Hepatocyte (in vitro differentiated cells): ENCODE data around the gene RIPOR1. TPM values are rescaled to one million over a fixed set of nuclear protein-coding genes. Genes with fewer than 3 reads are reported as not detected.

Source experiments
- DNase-seq: peaks from one replicate; pipeline ENCODE4 v3.0.0-alpha.2; 2016; ENCODE audit warnings: low spot score
- H2AFZ ChIP-seq: fragments of 200-600 bp; sonication (generic); 2 replicates; pipeline ENCODE4 v1.6.0; 2016; ENCODE audit warnings: antibody characterized with exemption, mild to moderate bottlenecking
- H3K27ac ChIP-seq: fragments of 200-600 bp; sonication (generic); 2 replicates; pipeline ENCODE4 v1.5.1; 2016; ENCODE audit warnings: mild to moderate bottlenecking
- H3K27me3 ChIP-seq: fragments of 200-600 bp; sonication (generic); 2 replicates; pipeline ENCODE4 v1.6.1; 2016
- H3K36me3 ChIP-seq: fragments of 200-600 bp; sonication (generic); replicated peaks from 2 replicates; pipeline ENCODE4 v1.5.1; 2016; ENCODE audit warnings: low read depth; ENCODE audit not compliant: insufficient read depth
- H3K4me1 ChIP-seq: fragments of 200-600 bp; sonication (generic); 2 replicates; pipeline ENCODE4 v1.5.1; 2016; ENCODE audit warnings: mild to moderate bottlenecking, moderate library complexity; ENCODE audit not compliant: insufficient read depth
- H3K4me2 ChIP-seq: fragments of 200-600 bp; sonication (generic); 2 replicates; pipeline ENCODE4 v1.6.0; 2016
- H3K4me3 ChIP-seq: fragments of 200-600 bp; sonication (generic); 2 replicates; pipeline ENCODE4 v1.5.1; 2016; ENCODE audit warnings: mild to moderate bottlenecking
- H3K79me2 ChIP-seq: fragments of 200-600 bp; sonication (generic); 2 replicates; pipeline ENCODE4 v1.6.0; 2017; ENCODE audit warnings: mild to moderate bottlenecking
- H3K9me2 ChIP-seq: fragments of 200-600 bp; sonication (generic); replicated peaks from 2 replicates; pipeline ENCODE4 v1.6.0; 2017; ENCODE audit warnings: mild to moderate bottlenecking; ENCODE audit not compliant: insufficient read depth
- H3K9me3 ChIP-seq: fragments of 200-600 bp; sonication (generic); 2 replicates; pipeline ENCODE4 v1.5.1; 2016; ENCODE audit warnings: low read depth, mild to moderate bottlenecking
- H4K20me1 ChIP-seq: fragments of 200-600 bp; sonication (generic); 2 replicates; pipeline ENCODE4 v1.6.0; 2016; ENCODE audit warnings: mild to moderate bottlenecking; ENCODE audit not compliant: insufficient read depth, poor library complexity, severe bottlenecking
- CTCF ChIP-seq: fragments of 200-600 bp; sonication (generic); IDR thresholded peaks from 2 replicates; pipeline ENCODE4 v1.5.1; 2016; ENCODE audit warnings: antibody characterized with exemption, mild to moderate bottlenecking; ENCODE audit not compliant: poor library complexity
- EZH2 ChIP-seq: fragments of 200-600 bp; sonication (generic); IDR thresholded peaks from 2 replicates; pipeline ENCODE4 v1.6.1; 2016; ENCODE audit warnings: antibody characterized with exemption, mild to moderate bottlenecking, borderline replicate concordance
- EZH2phosphoT487 ChIP-seq: fragments of 200-600 bp; sonication (generic); IDR thresholded peaks from one replicate; pipeline ENCODE4 v1.6.1; 2018; ENCODE audit warnings: antibody characterized with exemption, mild to moderate bottlenecking, low read depth, moderate library complexity; ENCODE audit not compliant: unreplicated experiment, severe bottlenecking
- WGBS: methylation state at CpG from one replicate; pipeline ENCODE4 v1.1.6; 2016; ENCODE audit warnings: low lambda C conversion rate; ENCODE audit errors: missing lambda C conversion rate; 5-methylcytosine and 5-hydroxymethylcytosine counted together
- polyA plus RNA-seq: library from polyadenylated mRNA; unstranded; fragments of >200 nt; fragmentation: Nextera tagmentation; extraction: Ambion mirVana; gene quantifications from 2 replicates; pipeline ENCODE4 v1.2.1, GENCODE V29; 2016
- total RNA-seq: library from RNA; depleted of rRNA; stranded (reverse); fragments of >200 nt; gene quantifications from 2 replicates; pipeline ENCODE4 v1.2.3, GENCODE V29; 2014

RIPOR1 gene
- total RNA-seq (12.5 and 12.9 TPM in 2 replicates), polyA plus RNA-seq (37.8 and 38.3 TPM in 2 replicates)

GRCh38 chr16:67528222-67528869, at the start of gene RIPOR1:
Gene RIPOR1 (plus strand): TSS chr16:67528829. CDS start chr16:67538447, 9,618 bp downstream.
- 45% methylated on average over 16 of the region's 45 CpGs for WGBS
- H3K79me2 ChIP-seq, result peaks cover 33% of the 10 kb centered on the region

GRCh38 chr16:67480833-67481560, 47.6 kb upstream of the RIPOR1 start, which contains the start of gene ATP6V0D1:
Gene ATP6V0D1 (minus strand): TSS chr16:67481157. CDS start chr16:67481086, 71 bp downstream.
- TF ChIP-seq EZH2phosphoT487 (no peak), CTCF (peak; percentile 96)
- Histone ChIP-seq H3K4me2 (peak within 1 kb of the TSS; percentile 88), H3K4me3 (peak within 1 kb of the TSS; percentile 77), H4K20me1 (peaks cover 31% of the 10 kb centered on the region), H2AFZ (peak within 1 kb of the TSS; percentile 62), H3K36me3 (no peaks in the 10 kb centered on the region), H3K79me2 (peaks cover 53% of the 10 kb centered on the region), H3K9me3 (no peaks in the 10 kb centered on the region), H3K27ac (peak within 1 kb of the TSS; percentile 97), H3K9me2 (no peaks in the 10 kb centered on the region), H3K4me1 (peaks cover 20% of the 10 kb centered on the region), H3K27me3 (no peaks in the 10 kb centered on the region)
- peak; percentile 99 for DNase-seq
- 1% methylated on average over 57 of the region's 57 CpGs for WGBS

More at GRCh38 chr16:67528222-67528869, at the start of gene RIPOR1:
- peaks cover 8% of the 10 kb centered on the region for H4K20me1 ChIP-seq
- H3K27me3 ChIP-seq, result no peaks in the 10 kb centered on the region
- H3K27ac ChIP-seq, result peak within 1 kb of the TSS; percentile 76
- peak; percentile 77 for DNase-seq
- no peaks in the 10 kb centered on the region for H3K9me2 ChIP-seq
- peak within 1 kb of the TSS; percentile 96 for H3K4me2 ChIP-seq
- peak within 1 kb of the TSS; percentile 91 for H3K4me3 ChIP-seq
- H3K4me1 ChIP-seq, result peaks cover 24% of the 10 kb centered on the region
- TF ChIP-seq EZH2, result no peak
- TF ChIP-seq EZH2phosphoT487, result no peak
- TF ChIP-seq CTCF, result no peak
- no peaks in the 10 kb centered on the region for H3K9me3 ChIP-seq
- peak within 1 kb of the TSS; percentile 78 for H2AFZ ChIP-seq
- H3K36me3 ChIP-seq, result no peaks in the 10 kb centered on the region

- Histone ChIP-seq H4K20me1 (peaks cover 24% of the 10 kb centered on the region), H3K9me2 (no peaks in the 10 kb centered on the region), H3K4me3 (peak overlapping the region; percentile 20), H2AFZ (peak overlapping the region; percentile 62), H3K9me3 (no peaks in the 10 kb centered on the region), H3K27ac (peak overlapping the region; percentile 86), H3K4me1 (peaks cover 20% of the 10 kb centered on the region), H3K4me2 (peak overlapping the region; percentile 80), H3K27me3 (no peaks in the 10 kb centered on the region), H3K36me3 (no peaks in the 10 kb centered on the region), H3K79me2 (peaks cover 46% of the 10 kb centered on the region)
- WGBS, result 60% methylated on average over 17 of the region's 17 CpGs
- no peak for TF ChIP-seq EZH2phosphoT487
- TF ChIP-seq EZH2, result no peak
- no peak for TF ChIP-seq CTCF
- DNase-seq, result peak; percentile 48
Measured at GRCh38 chr16:67481561-67482232, 46.9 kb upstream of the RIPOR1 start.
